SKM-1 (cell line): ENCODE data around the gene ELOB.
A peak's percentile ranks its signal among the peaks of the same experiment; 100 is the strongest.

Source experiments
- DNase-seq: peaks from one replicate; lab custom pipeline; 2025; ENCODE audit not compliant: unreplicated experiment; lab: John Stamatoyannopoulos, UW

The ELOB gene

DNA sequence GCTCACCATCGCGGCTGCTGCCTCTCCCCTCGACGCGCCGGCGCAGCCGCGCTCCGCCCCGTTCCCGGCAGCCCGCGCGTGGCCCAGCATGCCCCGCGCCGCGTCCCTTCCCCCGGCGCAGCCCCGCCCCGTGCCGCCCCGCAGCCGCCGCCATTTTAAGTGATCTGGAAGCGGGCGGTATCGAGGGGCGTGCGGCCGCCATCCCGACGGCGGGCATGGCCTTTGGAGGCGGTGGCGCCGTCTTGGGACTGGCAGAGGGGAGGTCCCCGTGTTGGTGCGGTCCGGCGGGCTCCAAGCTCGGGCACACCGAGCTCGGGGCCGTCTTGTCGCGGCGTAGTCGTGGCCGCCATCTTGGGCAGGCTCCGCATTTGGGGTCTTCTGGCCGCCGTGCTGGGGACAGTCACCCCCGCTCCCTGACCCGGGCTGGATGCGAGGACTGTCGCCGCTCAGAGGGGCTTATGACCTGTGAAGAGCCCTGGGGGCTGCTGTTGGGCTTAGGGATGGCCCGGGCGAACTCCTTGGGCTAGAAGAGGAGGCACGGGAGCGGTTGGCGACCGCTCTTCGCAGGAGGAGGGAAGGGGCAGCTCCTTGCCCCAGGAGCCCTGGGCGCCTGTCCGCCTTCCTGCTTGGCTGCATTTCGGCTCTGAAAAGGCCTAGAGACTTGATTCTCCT lies at the start of gene ELOB:
Gene ELOB (minus strand): TSS at position 50 of the 672 bp plus-strand sequence. CDS start 41 bp downstream, at position 9.
- DNase-seq: peak; percentile 54

DNA sequence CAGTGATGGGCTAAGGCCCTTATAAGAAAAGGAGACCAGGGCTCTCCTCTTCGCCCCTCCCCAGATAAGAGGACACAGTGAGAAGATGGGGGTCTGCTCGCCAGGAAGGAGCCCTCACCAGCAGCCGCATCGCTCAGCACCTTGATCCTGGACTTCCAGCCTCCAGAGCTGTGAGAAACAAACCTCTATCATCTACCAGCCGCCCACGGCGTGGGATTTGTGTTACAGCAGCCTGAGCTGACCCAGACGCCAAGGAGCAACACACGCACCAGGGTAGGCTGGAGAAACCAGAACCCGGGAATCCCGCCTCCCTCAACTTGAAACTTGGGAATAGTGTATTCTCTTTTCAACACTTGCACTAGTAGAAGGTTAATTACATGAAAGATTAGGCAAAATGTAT lies 48.8 kb upstream of the ELOB start:
- DNase-seq: no peak

DNA sequence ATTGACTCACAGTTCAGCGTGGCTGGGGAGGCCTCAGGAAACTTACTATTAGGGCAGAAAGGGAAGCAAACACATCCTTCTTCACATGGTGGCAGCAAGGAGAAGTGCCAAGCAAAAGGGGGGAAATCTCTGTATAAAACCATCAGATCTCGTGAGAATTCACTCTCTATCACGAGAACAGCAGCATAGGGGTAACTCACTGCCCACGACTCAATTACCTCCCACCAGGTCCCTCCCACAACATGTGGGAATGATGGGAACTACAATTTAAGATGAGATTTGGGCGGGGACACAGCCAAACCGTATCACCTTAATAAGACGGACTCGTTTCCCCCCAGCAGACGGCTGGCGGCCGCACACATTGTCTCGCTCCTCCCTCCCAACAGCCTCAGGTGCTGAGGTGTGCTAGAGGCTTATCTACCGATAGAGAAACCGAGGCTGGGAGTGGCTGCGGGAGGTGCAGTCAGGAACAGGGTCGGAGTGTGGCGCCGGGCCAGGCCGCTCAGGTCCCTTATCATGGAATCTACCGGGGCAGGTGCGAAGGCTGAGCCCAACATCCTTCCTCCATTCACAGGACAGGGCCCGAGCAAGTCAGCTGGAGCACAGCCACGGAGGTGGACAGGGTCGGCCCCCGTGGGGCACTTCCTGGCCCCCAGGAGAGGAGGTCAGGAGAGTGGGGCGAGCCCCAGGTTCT lies 48.1 kb upstream of the ELOB start:
- no peak for DNase-seq

DNA sequence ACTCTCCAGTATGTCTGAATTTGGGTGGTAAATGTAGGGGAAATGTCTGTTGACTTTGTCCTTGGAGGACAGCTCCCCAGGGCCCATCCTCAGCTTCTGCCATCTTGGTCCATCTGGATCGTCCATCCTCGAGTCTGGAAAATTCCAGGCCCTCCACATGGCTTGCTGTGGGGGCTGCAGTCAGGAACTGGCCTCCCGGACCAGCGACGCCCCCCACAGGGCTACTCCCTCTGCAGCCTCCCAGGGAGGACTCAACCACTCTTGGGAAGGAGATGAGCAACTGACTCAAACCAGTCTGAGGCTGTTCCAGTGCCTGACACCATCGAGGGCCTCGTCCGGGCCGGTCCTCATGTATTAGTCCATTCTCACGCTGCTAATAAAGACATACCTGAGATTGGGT lies 47.5 kb upstream of the ELOB start:
- DNase-seq: no peak

DNA sequence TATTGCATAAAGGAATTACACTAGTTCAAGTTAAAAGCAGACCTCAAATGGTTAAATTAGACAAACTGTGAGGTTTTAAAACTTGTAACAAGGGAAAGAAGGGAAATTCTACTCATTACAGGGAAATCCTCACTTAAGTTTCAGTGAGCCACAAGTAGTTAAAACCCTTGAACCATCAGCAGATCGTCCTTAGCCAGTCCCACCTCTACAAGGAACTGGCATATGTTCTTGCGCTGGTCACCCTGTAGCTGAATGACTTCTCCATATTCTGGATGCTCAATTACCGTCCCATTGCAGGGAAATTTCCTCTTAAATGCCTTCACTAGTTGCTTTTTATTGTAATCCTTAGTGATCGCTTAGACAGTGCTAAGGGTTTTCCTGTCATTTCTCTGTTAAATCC lies 45.4 kb upstream of the ELOB start:
- DNase-seq: no peak

DNA sequence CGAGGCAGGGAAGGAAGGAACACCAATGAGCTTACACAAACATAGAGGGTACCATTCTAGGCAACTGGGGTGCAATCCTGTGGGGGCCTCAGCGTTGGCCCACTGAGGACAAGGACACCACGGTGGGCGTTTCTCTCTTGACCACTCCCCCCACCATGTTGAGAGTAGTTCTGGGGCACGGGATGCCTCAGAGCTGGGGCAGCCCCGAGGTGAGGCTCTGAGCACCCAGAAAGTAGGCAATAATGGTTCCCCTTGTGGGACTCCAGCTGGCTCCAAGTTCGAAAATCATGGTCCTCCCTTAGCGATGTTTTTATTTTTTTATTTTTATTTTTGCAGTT lies 45.0 kb upstream of the ELOB start:
- no peak for DNase-seq

DNA sequence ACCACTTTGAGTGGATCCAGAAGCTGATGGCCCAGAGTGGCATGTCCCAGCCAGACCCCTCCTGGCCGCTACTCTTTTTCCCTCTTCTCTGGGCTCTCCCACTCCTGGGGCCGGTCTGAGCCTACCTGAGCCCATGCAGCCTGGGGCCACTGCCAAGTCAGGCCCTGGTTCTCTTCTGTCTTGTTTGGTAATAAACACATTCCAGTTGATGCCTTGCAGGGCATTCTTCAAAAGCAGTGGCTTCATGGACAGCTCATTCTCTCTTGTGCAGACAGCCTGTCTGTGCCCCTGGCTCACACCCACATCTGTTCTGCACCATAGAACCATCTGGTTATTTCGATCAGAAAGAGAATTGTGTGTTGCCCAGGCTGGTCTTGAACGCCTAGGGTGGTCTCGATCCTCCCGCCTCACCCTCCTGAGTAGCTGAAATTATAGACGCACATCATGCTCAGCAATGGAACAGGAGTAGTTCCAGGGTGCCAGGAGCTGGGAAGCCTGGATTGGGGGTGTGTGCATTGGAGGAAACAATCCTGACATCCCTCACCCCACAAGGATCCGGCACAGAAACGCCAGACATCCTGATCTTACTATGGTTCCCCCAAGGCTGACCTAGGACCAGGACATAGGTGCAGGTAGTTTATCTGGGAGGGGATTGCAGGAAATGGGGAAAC lies 44.5 kb upstream of the ELOB start:
- DNase-seq: no peak

DNA sequence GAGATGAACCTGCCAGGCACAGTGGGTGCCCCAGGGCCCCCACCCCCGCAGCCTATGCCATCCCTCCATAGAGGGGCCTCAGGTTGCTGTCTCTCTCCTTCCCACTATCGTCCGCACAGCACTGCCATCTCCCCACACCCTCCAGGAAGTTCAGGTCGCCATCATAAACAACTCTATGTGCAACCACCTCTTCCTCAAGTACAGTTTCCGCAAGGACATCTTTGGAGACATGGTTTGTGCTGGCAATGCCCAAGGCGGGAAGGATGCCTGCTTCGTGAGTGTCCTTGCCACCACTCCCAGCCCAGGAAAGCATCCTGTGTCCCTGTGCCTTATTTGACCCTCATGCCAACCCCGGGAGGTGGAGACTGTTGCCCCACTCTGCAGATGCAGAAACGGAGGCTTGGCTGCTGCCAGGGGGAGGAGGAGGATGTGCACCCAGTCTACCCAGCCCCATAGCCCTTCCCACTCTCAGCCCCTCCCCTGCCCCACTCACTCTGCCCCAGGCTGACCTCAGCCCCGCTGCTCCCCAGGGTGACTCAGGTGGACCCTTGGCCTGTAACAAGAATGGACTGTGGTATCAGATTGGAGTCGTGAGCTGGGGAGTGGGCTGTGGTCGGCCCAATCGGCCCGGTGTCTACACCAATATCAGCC lies 43.9 kb upstream of the ELOB start:
- no peak for DNase-seq

DNA sequence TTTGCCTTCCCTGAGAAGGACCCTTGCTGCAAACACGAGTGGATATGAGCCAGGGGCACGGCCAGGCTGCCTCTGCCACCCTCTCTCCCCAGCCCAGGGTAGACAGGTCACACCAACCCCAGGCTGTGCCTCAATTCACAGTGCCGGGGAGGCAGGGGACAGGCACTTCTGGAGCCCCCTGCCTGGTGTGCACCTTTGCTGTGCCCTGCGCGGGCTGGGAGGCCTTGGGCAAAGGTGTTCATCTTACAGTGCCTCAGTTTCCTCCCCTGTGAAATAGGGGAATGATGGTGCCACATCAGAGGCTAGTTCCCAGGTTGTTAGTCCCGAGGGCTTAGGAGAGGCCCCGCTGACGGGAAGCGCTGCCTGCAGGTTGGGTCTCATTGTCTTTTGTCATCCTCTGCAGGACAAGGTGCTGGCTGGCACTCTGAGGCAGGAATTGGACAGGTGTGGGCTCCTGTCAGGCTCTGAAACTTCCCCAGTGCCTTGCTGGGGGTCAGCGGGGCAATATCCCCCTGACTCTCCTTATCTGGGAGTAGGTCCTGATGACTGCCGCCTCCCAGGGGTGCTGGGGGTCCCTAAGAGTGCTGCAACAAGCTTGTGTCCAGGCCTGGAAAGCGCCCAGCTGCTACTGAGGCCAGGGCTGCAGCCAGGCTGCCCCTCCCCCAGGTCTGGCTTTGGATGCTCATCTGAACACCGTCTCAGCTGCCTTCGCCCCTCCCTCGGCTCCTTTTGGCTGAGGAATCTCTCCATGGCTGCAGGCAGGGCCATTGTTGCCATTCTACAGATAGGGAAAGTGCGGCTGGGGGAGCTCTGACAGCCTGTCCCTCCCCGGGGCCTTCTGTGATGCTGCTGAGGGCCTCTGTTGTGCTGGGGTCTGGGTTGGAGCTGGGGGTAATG lies 43.1 kb upstream of the ELOB start:
- DNase-seq: no peak

DNA sequence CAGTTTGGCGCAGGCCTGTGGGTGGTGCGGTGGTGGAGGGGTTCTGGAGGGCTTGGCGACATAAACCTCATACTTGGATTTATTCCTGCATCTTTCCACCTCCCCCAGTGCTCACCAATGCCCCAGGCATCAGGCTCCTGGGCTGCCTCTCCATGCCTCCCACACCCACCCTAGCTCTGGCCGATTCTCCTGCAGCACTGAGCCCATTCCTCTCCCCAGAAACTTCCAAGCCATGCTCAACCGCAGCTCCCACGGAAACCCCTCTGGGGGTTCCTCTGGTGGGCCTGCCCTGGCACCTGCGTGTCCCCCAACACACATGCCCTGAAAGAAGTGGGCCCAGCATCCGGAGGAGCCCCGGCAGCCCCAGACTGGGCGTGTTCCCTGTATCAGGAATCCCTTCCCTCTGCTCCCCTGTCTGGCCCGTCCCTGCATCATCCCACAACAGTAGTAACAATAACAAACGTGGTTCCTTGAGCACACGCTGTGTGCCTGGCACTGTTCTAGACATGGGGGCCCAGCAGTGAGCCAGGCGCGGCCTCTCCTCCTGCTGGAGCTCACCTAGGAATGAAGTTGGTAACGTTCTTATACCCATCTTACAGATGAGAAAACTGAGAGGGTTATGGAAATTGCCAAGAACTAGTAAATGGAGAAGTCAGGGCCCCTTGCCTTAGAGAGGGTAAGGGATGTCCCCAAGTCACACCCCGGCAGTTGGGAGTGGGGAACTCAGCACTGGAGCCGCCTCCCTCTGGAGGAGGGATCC lies 42.3 kb upstream of the ELOB start:
- DNase-seq: no peak

DNA sequence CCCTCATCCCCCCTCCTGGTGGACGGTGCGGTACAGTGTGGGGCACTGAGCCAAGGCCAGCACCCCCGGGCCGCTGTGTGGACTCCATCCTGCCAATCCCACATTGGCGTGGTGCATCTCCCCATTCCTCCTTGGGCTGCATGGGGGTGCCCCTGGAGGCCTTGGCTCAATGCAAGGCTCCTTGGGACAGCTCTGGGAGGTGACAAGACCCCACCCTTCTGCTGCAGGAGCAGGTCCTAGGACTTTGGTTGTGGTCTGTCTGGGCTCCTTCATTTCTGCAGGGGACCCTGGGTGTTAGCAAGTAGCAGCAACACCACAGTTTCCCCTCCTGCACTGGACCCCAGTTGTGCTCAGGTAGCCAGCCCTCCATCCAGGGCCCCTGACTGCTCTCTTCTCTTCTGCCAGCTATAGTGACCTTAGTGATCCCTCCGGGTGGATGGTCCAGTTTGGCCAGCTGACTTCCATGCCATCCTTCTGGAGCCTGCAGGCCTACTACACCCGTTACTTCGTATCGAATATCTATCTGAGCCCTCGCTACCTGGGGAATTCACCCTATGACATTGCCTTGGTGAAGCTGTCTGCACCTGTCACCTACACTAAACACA lies 41.3 kb upstream of the ELOB start:
- DNase-seq: no peak

DNA sequence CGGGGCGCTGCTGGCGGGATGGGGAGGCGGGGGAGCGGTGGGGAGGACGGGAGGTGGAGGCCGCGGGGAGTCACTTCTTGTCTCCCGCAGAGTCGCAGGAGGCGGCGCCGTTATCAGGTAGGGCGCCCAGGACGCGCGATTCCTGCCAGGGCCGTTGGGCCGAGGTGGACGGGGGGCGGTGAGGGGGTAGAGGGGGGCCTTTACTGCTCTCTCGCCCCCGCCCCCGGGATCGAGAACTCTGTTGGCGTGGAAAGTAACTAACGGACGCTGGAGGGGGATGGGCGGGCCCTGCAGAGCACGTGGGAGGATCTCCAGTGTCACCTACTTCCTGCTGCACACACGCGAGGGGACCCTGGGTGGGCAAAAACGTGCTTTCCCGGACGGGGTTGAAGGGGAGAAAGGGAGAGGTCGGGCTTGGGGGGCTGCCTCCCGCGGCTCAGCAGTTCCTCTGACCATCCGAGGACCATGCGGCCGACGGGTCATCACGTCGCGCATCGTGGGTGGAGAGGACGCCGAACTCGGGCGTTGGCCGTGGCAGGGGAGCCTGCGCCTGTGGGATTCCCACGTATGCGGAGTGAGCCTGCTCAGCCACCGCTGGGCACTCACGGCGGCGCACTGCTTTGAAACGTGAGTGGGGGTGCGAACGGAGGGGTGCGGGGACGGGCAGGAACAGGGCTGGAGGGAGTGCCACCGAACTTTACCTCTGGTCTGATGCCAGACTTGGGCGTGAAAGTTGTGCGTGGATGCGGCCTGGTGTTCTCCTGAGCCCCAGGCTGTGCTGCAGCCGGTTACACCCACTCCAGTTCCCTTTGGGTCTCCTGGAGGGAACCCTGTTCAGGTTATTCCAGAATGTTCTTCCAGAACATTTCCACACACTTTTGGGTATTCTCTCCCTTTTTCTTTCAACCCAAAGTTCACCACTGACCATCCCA lies 40.5 kb upstream of the ELOB start:
- no peak for DNase-seq

DNA sequence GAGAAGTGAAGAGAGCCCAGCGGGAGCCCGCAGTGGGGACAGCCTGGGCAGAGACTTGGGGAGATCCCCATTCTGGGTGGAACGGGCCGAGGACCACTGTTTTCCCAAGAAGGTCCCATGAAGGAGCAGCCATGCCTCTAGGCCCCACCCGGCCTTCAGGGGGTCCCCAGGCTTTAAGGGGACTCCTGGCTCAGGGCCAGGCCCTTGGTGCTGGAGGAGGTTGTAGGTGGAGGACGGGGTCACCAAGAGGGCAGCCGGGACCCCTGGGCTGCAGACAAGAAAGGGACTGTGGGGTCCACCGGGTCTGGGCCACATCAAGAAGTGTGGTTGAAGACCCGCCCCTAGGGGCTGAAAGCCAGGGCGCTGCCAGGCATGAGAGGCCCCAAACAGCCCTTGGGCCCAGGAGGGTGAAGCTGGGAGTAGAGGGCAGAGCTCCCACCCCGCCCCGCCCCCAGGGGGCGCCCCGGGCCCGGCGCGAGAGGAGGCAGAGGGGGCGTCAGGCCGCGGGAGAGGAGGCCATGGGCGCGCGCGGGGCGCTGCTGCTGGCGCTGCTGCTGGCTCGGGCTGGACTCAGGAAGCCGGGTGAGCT lies 39.8 kb upstream of the ELOB start, which contains the start of gene PRSS21:
Gene PRSS21 (plus strand): TSS at position 487 of the 589 bp plus-strand sequence. CDS start 32 bp downstream, at position 519.
- peak; percentile 22 for DNase-seq

DNA sequence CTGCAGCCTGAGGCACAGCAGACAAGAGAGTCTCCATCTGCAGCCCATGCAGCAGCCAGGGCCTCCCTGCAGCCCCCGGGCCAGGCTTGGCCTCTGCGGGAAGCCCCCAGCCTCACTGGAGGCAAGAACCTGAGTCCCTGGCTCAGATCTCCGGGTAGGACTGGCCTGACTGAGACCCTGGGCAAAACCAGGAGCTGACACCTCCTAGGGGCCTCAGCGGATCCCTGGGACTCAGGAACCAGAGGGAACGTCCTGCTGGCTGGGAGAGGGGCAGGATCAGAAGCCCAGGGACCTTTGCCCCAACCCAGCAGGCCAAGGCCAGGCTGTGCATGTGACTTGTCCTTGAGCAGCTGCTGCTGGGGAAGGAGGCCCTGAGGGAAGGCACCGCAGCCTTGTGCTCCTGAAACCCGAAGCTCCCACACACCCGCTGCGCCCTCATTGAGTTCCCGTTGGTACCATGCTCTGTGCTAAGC lies 38.3 kb upstream of the ELOB start:
- no peak for DNase-seq

DNA sequence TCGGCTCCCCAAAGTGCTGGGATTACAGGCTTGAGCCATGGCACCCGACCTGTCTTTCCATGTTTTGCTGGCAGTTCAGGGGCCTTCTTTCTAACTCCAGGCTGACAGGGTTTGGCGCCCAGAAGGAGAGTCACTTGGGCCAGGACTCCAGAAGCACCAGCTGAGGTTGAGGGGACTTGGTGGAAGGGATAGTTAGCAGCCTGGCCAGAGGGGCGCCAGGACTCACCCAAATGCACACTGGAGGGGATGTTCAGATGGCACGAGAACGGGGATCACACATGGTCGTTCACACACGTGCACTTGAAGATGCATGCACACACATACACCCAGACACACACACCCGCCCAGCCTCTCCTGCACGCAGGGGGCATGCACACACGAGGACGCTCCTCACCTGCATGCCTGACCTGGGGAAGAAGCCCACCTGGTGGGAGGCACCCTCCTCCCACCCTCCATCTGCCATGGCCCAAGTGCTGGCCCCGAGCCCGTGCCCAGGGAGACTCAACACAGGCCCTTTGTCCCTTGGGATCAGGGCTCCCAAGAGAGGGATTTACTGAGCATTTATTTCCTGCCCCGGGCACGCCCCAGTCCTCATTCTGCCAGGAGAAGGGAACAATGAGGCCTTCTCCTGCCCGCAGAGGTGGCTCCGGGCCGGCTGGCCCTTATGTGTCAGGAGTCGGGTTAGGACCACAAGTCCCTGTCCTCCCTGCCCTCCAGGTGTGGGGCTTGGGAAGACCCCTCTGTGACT lies 37.6 kb upstream of the ELOB start:
- DNase-seq: no peak

DNA sequence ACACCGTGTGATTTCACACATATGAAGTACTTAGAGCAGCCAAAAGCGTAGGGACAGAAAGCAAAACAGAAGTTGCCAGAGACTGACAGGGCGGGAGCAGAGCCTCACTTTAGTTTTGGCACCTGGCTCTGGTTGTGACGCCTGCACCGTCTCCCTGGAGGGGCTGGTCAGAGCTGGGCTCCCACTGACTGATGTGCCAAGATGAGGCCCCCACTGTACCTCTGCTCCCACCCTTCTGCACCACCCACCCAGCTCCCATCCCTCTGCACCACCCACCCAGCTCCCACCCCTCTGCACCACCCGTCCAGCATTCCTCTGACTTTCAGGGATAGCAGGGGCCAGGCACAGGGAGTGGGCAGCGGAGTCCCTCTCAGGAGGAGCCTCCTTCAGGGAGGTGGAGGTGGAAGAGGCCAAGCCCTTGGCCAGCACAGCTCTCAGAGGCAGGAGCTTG lies 36.7 kb upstream of the ELOB start:
- DNase-seq: no peak
